HG02763 (cell line): ENCODE data around the gene FBXL19.

Experiments
- ATAC-seq: cut with Tn5 transposase; IDR thresholded peaks from one replicate; pipeline ENCODE4 v1.9.1; 2021; ENCODE audit warnings: mild to moderate bottlenecking, moderate library complexity; ENCODE audit not compliant: unreplicated experiment

Gene FBXL19

GRCh38 chr16:30894540-30895368, 28.6 kb upstream of the FBXL19 start:
- ATAC-seq = no peak

- ATAC-seq = no peak
These were observed 27.6 kb upstream of the FBXL19 start for GRCh38 chr16:30895627-30896260.

GRCh38 chr16:30896261-30896888, 27.0 kb upstream of the FBXL19 start, which contains the start of gene CTF1:
Gene CTF1, plus strand, starts transcription at chr16:30896614. Its CDS starts 30 bp downstream, at chr16:30896644.
- no peak for ATAC-seq

- ATAC-seq = peak; percentile 41
These were observed 26.3 kb upstream of the FBXL19 start for GRCh38 chr16:30896889-30897733.

DNA sequence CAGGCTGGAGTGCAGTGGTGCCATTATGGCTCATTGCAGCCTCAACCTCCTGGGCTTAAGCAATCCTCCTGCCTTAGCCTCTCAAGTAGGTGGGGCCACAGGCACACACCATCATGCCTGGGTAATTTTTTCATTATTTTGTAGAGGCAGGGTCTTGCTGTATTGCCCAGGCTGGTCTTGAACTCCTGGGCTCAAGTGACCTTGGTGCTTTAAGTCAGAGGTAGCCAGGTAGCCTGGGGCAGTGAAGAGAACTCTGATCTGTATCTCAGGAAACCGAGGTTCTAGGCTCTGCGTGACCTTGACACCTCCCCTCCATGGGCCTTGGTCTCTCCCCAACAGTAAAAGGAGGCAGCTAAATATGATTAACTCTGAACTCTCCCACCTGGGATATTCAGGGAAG, 23.6 kb upstream of the FBXL19 start:
- no peak for ATAC-seq

GRCh38 chr16:30900588-30900987, 22.8 kb upstream of the FBXL19 start:
- ATAC-seq = no peak

DNA sequence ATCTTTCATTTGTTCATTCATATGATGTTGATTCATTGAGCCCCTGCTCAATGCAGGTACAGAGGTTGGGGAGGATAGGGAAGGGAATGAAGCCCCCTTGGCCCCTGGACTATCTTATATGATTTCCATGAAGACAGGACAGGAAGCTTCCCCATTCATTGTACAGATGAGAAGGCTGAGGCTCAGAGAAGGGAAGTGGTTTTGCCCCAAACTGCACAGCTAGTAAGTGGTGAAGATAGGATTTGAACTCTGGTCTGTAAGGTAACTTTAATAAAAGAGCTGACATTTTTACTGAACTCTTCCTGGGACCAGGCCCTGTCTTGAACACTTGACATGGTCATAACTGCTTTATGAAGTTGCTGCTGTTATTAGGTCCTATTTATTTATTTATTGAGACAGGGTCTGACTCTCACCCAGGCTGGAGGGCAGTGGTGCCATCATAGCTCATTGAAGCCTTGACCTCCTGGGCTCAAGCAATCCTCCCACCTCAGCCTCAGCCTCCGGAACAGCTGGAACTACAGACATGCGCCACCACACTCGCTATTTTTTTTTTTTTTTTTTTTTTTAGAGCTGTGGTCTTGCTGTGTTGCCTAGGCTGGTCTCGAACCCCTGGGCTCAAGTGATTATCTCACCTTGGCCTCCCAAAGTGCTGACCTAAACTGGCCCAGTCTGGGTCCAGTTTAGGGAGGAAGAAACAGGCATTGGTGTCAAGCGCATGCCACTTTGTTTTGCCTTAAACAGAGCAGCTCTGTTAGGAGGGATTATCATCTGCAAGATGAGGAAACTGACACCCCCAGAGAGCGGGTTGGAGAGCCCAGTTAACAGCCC, 22.0 kb upstream of the FBXL19 start:
- no peak for ATAC-seq

- ATAC-seq = peak; percentile 53
These were observed 21.1 kb upstream of the FBXL19 start for GRCh38 chr16:30902029-30902972.

- no peak for ATAC-seq
These were observed 20.4 kb upstream of the FBXL19 start for GRCh38 chr16:30903002-30903401.

GRCh38 chr16:30903596-30903995, 19.8 kb upstream of the FBXL19 start:
- ATAC-seq = no peak

DNA sequence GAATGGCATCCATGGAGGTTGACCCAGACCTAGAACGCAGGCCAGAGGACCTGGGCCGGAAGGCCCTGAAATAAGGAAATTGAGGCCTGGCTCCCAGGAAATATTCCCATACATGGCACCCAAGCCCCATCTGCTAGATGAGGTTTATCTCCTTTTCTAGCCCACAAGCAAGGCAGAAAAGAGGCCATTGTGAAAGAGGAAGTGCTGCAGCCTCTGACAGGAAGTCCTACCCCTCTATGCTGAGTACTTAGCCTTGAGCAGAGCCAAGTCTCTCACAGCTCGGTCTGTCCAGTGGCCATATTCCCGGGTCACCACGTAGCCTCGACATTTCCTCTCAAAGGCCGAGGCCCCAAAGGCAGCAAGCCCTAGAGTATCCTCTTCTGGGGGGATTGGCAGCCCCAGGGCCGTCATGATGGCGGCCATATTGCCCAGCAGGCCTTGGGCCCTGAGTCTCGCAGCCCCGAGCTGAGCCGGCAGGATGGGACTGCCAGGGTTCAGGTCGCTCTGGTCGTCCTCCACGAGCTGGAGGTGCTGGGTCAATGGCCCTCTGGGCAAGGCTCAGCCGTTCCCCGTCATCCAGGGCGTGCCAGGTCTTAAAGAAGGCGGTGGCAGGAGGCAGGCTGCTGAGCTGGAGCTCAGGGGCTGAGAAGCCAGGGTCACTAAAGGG, 19.1 kb upstream of the FBXL19 start:
- ATAC-seq = no peak

GRCh38 chr16:30907064-30907463, 16.3 kb upstream of the FBXL19 start:
- no peak for ATAC-seq

- ATAC-seq = no peak
These were observed 12.8 kb upstream of the FBXL19 start for GRCh38 chr16:30910427-30911029.

- no peak for ATAC-seq
These were observed 10.5 kb upstream of the FBXL19 start for GRCh38 chr16:30912794-30913412.

GRCh38 chr16:30914830-30915229, 8.5 kb upstream of the FBXL19 start:
- ATAC-seq = no peak

GRCh38 chr16:30918614-30919013, 4.8 kb upstream of the FBXL19 start:
- no peak for ATAC-seq

GRCh38 chr16:30920891-30921290, 2.5 kb upstream of the FBXL19 start:
- ATAC-seq = no peak

GRCh38 chr16:30921459-30921747, 2.0 kb upstream of the FBXL19 start:
- ATAC-seq = no peak
